Ectodermal cell (in vitro differentiated cells): ENCODE results near the gene OCSTAMP.

Experiments
- H3K27ac ChIP-seq: 2 replicates; pipeline ENCODE4 v1.7.0; 2013; ENCODE audit warnings: mild to moderate bottlenecking, low read depth, low read length; ENCODE audit not compliant: insufficient read depth, poor library complexity, severe bottlenecking
- H3K27me3 ChIP-seq: 2 replicates; pipeline ENCODE4 v1.7.0; 2013; ENCODE audit warnings: mild to moderate bottlenecking, low read length; ENCODE audit not compliant: insufficient read depth, control insufficient read depth, poor library complexity, severe bottlenecking
- H3K36me3 ChIP-seq: one replicate; pipeline ENCODE4 v1.7.0; 2013; ENCODE audit warnings: low read length; ENCODE audit not compliant: control insufficient read depth, insufficient read depth
- H3K4me1 ChIP-seq: one replicate; pipeline ENCODE4 v1.7.0; 2013; ENCODE audit warnings: low read length; ENCODE audit not compliant: control insufficient read depth, insufficient read depth
- H3K4me3 ChIP-seq: 2 replicates; pipeline ENCODE4 v1.7.0; 2013; ENCODE audit warnings: low read depth, low read length, control low read depth; ENCODE audit not compliant: insufficient read depth
- H3K9me3 ChIP-seq: 2 replicates; pipeline ENCODE4 v1.7.0; 2013; ENCODE audit warnings: mild to moderate bottlenecking, low read length, moderate library complexity; ENCODE audit not compliant: control insufficient read depth
- WGBS, 2 experiments: methylation state at CpG; one replicate each; pipeline ENCODE4 v1.1.7; 2013; ENCODE audit warnings: missing lambda C conversion rate in 2 of 2; 5-methylcytosine and 5-hydroxymethylcytosine counted together

OCSTAMP gene

GRCh38 chr20:46584508-46584907 lies 34.1 kb upstream of the OCSTAMP start:
- Histone ChIP-seq H3K4me1 (peaks cover 11% of the 10 kb centered on the region), H3K9me3 (peaks cover 3% of the 10 kb centered on the region), H3K36me3 (no peaks in the 10 kb centered on the region), H3K4me3 (no peak overlapping the region), H3K27me3 (no peaks in the 10 kb centered on the region), H3K27ac (no peak overlapping the region)
- WGBS, 2 experiments: 46 to 80% methylated on average over 1 to 2 of the region's 2 CpGs

- Histone ChIP-seq H3K9me3 (peaks cover 3% of the 10 kb centered on the region), H3K4me1 (peaks cover 11% of the 10 kb centered on the region), H3K36me3 (no peaks in the 10 kb centered on the region), H3K27ac (peak overlapping the region; percentile 20), H3K27me3 (no peaks in the 10 kb centered on the region), H3K4me3 (no peak overlapping the region)
- WGBS, 2 experiments: 9% methylated on average over 17 of the region's 17 CpGs
These were observed 33.2 kb upstream of the OCSTAMP start for GRCh38 chr20:46583411-46584214.

- peaks cover 11% of the 10 kb centered on the region for H3K4me1 ChIP-seq
- WGBS, 2 experiments: 88 to 89% methylated on average over 5 of the region's 5 CpGs
- H3K36me3 ChIP-seq: no peaks in the 10 kb centered on the region
- H3K9me3 ChIP-seq: peaks cover 3% of the 10 kb centered on the region
- H3K4me3 ChIP-seq: no peak overlapping the region
- no peaks in the 10 kb centered on the region for H3K27me3 ChIP-seq
- peak overlapping the region; percentile 32 for H3K27ac ChIP-seq
These were observed 32.2 kb upstream of the OCSTAMP start for GRCh38 chr20:46582648-46583047.

- H3K27ac ChIP-seq: no peak overlapping the region
- peaks cover 3% of the 10 kb centered on the region for H3K9me3 ChIP-seq
- H3K27me3 ChIP-seq: no peaks in the 10 kb centered on the region
- H3K4me3 ChIP-seq: no peak overlapping the region
- H3K4me1 ChIP-seq: peaks cover 11% of the 10 kb centered on the region
- no peaks in the 10 kb centered on the region for H3K36me3 ChIP-seq
- 95 to 98% methylated on average over 3 of the region's 3 CpGs for WGBS, 2 experiments
These were observed 30.9 kb upstream of the OCSTAMP start for GRCh38 chr20:46581391-46581790.

GRCh38 chr20:46580613-46581205 lies 30.3 kb upstream of the OCSTAMP start:
- no peak overlapping the region for H3K4me3 ChIP-seq
- H3K9me3 ChIP-seq: peaks cover 3% of the 10 kb centered on the region
- no peaks in the 10 kb centered on the region for H3K27me3 ChIP-seq
- WGBS, 2 experiments: 95% methylated on average over 2 of the region's 2 CpGs
- no peaks in the 10 kb centered on the region for H3K36me3 ChIP-seq
- no peak overlapping the region for H3K27ac ChIP-seq
- peaks cover 18% of the 10 kb centered on the region for H3K4me1 ChIP-seq

GRCh38 chr20:46578745-46579144 lies 28.3 kb upstream of the OCSTAMP start:
- Histone ChIP-seq H3K27me3 (no peaks in the 10 kb centered on the region), H3K4me1 (peaks cover 8% of the 10 kb centered on the region), H3K27ac (no peak overlapping the region), H3K4me3 (no peak overlapping the region), H3K36me3 (no peaks in the 10 kb centered on the region), H3K9me3 (peaks cover 3% of the 10 kb centered on the region)
- WGBS, 2 experiments: 91 to 95% methylated on average over 3 to 7 of the region's 7 CpGs

GRCh38 chr20:46576774-46577395 lies 26.4 kb upstream of the OCSTAMP start:
- WGBS, 2 experiments: 77 to 88% methylated on average over 6 of the region's 6 CpGs
- H3K4me1 ChIP-seq: peaks cover 8% of the 10 kb centered on the region
- H3K36me3 ChIP-seq: no peaks in the 10 kb centered on the region
- no peak overlapping the region for H3K4me3 ChIP-seq
- peaks cover 3% of the 10 kb centered on the region for H3K9me3 ChIP-seq
- no peak overlapping the region for H3K27ac ChIP-seq
- H3K27me3 ChIP-seq: no peaks in the 10 kb centered on the region

- Histone ChIP-seq H3K36me3 (no peaks in the 10 kb centered on the region), H3K27ac (no peak overlapping the region), H3K9me3 (peaks cover 2% of the 10 kb centered on the region), H3K27me3 (no peaks in the 10 kb centered on the region), H3K4me3 (no peak overlapping the region), H3K4me1 (peaks cover 8% of the 10 kb centered on the region)
- 68 to 75% methylated on average over 9 of the region's 9 CpGs for WGBS, 2 experiments
These were observed 25.5 kb upstream of the OCSTAMP start for GRCh38 chr20:46575937-46576461.

- H3K27me3 ChIP-seq: no peaks in the 10 kb centered on the region
- H3K9me3 ChIP-seq: no peaks in the 10 kb centered on the region
- H3K27ac ChIP-seq: no peak overlapping the region
- whole genome bisulfite sequencing, 2 experiments: 88 to 89% methylated on average over 5 of the region's 5 CpGs
- peaks cover 8% of the 10 kb centered on the region for H3K4me1 ChIP-seq
- H3K4me3 ChIP-seq: no peak overlapping the region
- no peaks in the 10 kb centered on the region for H3K36me3 ChIP-seq
These were observed 24.9 kb upstream of the OCSTAMP start for GRCh38 chr20:46575394-46575793.
